ENCODE results near the gene ARRB2. TPM values are rescaled to one million over a fixed set of nuclear protein-coding genes. Genes with fewer than 3 reads are reported as not detected.

Gene ARRB2
- total and polyA plus RNA-seq, 2 of the 13 experiments (the other 11 are each of a cell fraction or from before 2014, with no cell fraction given), result 21.5 to 49.2 TPM

- no peak; the same call in 1 of the 2 replicates for TF ChIP-seq PAX8 (CRISPR knock-in tag; IDR thresholded peaks at IDR 0.05; ENCODE audit: borderline replicate concordance)
- peak; percentile 73 for TF ChIP-seq BORCS8-MEF2B (CRISPR knock-in tag; IDR thresholded peaks at IDR 0.05)
- TF ChIP-seq, protein P1, sequence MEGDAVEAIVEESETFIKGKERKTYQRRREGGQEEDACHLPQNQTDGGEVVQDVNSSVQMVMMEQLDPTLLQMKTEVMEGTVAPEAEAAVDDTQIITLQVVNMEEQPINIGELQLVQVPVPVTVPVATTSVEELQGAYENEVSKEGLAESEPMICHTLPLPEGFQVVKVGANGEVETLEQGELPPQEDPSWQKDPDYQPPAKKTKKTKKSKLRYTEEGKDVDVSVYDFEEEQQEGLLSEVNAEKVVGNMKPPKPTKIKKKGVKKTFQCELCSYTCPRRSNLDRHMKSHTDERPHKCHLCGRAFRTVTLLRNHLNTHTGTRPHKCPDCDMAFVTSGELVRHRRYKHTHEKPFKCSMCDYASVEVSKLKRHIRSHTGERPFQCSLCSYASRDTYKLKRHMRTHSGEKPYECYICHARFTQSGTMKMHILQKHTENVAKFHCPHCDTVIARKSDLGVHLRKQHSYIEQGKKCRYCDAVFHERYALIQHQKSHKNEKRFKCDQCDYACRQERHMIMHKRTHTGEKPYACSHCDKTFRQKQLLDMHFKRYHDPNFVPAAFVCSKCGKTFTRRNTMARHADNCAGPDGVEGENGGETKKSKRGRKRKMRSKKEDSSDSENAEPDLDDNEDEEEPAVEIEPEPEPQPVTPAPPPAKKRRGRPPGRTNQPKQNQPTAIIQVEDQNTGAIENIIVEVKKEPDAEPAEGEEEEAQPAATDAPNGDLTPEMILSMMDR (CRISPR knock-in tag; IDR thresholded peaks at IDR 0.05), result peak; percentile 29
- no peak for TF ChIP-seq AKNA (CRISPR knock-in tag; IDR thresholded peaks at IDR 0.05; ENCODE audit: borderline replicate concordance)
- TF ChIP-seq MTF1 (CRISPR knock-in tag; IDR thresholded peaks at IDR 0.05), result no peak
- no peak for TF ChIP-seq ZNF441 (CRISPR knock-in tag; IDR thresholded peaks at IDR 0.05; ENCODE audit: borderline replicate concordance)
- TF ChIP-seq ZBTB1 (CRISPR knock-in tag; IDR thresholded peaks at IDR 0.05; ENCODE audit: borderline replicate concordance), result no peak
- peak; percentile 61 for TF ChIP-seq SALL1 (CRISPR knock-in tag; IDR thresholded peaks at IDR 0.05)
- peak; percentile 41; the same call in 1 of the 2 replicates for TF ChIP-seq ZNF33B (CRISPR knock-in tag; IDR thresholded peaks at IDR 0.05)
- no peak for TF ChIP-seq ZNF644 (CRISPR knock-in tag; IDR thresholded peaks at IDR 0.05; ENCODE audit: low read depth)
- peak; percentile 59; the same call in 1 of the 2 replicates for TF ChIP-seq SMAD1 (CRISPR knock-in tag; IDR thresholded peaks at IDR 0.05; ENCODE audit: borderline replicate concordance, low read depth)
- TF ChIP-seq, protein P2, sequence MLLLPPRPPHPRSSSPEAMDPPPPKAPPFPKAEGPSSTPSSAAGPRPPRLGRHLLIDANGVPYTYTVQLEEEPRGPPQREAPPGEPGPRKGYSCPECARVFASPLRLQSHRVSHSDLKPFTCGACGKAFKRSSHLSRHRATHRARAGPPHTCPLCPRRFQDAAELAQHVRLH (CRISPR knock-in tag; IDR thresholded peaks at IDR 0.05; ENCODE audit: borderline replicate concordance, low read depth), result 0 out of 2 replicates have a peak, but pooled peaks have one; percentile 65
- 0 out of 2 replicates have a peak, but pooled peaks have one; percentile 26 for TF ChIP-seq NRL (CRISPR knock-in tag; IDR thresholded peaks at IDR 0.05; ENCODE audit: borderline replicate concordance)
- no peak for TF ChIP-seq ERF (CRISPR knock-in tag; IDR thresholded peaks at IDR 0.05)
- no peak for TF ChIP-seq TAF15 (IDR thresholded peaks at IDR 0.05; ENCODE audit: low read depth, low read length, poor library complexity, severe bottlenecking)
- TF ChIP-seq U2AF2 (IDR thresholded peaks at IDR 0.05; ENCODE audit: low read depth, low read length), result no peak
- TF ChIP-seq, protein P3, sequence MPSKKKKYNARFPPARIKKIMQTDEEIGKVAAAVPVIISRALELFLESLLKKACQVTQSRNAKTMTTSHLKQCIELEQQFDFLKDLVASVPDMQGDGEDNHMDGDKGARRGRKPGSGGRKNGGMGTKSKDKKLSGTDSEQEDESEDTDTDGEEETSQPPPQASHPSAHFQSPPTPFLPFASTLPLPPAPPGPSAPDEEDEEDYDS (CRISPR knock-in tag; IDR thresholded peaks at IDR 0.05), result no peak
- 0 out of 2 replicates have a peak, but pooled peaks have one; percentile 64 for TF ChIP-seq ZNF761 (CRISPR knock-in tag; conservative IDR thresholded peaks at IDR 0.05)
- TF ChIP-seq ZNF451 (CRISPR knock-in tag; IDR thresholded peaks at IDR 0.05), result peak; percentile 2; the same call in 1 of the 2 replicates
- TF ChIP-seq, protein P4, sequence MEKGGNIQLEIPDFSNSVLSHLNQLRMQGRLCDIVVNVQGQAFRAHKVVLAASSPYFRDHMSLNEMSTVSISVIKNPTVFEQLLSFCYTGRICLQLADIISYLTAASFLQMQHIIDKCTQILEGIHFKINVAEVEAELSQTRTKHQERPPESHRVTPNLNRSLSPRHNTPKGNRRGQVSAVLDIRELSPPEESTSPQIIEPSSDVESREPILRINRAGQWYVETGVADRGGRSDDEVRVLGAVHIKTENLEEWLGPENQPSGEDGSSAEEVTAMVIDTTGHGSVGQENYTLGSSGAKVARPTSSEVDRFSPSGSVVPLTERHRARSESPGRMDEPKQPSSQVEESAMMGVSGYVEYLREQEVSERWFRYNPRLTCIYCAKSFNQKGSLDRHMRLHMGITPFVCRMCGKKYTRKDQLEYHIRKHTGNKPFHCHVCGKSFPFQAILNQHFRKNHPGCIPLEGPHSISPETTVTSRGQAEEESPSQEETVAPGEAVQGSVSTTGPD (CRISPR knock-in tag; IDR thresholded peaks at IDR 0.05), result no peak
These were observed 28.9 kb downstream of the ARRB2 start, which contains the start of the genes CXCL16 and ZMYND15 (continued) for GRCh38 chr17:4739122-4740024.

All from HepG2 (cell line).